HG03342 (cell line): ENCODE data around the gene RAB30.

Experiments used
- ATAC-seq: cut with Tn5 transposase; IDR thresholded peaks from one replicate; pipeline ENCODE4 v1.9.1; 2021; ENCODE audit warnings: mild to moderate bottlenecking, moderate library complexity; ENCODE audit not compliant: unreplicated experiment

The RAB30 gene

DNA sequence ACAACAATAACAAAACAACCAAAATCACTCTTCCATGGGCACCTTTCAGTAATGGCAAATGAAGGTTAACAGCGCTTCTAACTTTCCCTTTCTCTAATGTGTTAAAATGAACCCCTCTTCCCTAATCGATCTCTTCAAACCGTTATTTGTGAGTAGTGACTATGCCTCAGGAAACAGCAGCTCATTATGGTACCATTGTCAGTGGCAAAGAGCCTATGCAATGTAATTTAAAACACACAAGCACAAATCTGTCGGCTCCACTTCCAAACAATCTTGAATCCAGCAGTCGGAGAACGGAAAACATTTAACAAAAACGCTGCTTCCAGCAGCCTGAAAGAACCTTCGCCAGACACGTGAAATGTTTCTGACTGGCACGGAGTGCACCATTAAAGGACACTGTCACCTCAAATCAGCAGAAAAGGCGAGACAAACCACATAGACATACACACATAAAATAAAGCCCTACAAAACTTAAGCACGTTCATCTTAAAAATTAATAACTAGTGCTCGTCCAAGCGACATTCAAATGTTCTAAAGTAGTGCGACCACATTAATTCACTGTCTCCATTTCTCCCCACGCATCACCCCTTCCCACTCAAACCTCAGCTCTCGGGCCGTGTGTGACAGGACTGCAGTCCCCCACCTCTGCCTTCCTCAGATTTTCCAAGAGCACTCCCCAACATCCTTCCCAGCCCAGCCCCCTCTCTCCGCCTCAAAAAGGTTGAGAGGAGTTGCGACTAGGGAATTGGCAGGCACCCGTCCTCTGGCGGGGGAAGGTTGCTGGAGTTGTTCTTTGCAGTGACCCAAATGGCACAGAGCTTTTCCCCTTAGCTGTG is 748 bp downstream of the RAB30 start:
- ATAC-seq = no peak

- ATAC-seq = no peak
These were observed 1.5 kb downstream of the RAB30 start for GRCh38 chr11:83070044-83070701.

- no peak for ATAC-seq
These were observed 2.2 kb downstream of the RAB30 start for GRCh38 chr11:83069441-83070043.

GRCh38 chr11:83068568-83068967 is 3.1 kb downstream of the RAB30 start:
- ATAC-seq = no peak

- ATAC-seq = no peak
These were observed 7.7 kb downstream of the RAB30 start for GRCh38 chr11:83064011-83064410.

DNA sequence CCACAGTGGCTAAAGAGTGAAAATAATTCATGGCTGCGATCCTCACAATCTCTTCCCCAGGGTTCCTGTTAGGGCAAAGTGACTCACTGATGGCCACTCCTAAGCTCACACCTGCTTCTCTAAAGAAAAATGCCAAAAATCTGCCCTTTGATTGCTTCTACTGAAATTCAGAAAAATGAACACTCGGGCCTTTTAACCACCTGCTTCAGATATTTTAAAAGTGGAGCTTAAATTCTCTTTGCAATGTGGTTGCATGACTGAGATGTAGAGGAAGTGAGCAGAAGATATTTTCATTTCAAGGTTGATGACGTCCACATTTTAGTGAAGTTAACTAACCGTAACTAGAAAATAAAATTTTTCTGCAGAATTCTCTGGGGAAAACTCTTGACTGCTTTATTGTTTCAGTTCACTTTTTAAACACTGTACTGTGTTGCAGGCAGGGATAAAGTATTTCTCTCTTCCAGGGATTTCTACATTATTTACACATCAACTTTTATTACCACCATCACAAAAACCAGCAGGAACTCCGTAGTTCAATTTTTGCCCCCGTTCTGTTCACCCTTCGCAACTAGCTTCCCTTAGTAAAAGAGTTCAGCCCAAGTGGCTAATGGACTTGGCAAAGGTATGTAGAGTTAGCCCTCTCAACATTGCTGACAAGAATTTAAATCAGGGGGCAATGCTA is 8.5 kb downstream of the RAB30 start:
- peak; percentile 70 for ATAC-seq

- peak; percentile 84 for ATAC-seq
These were observed 9.8 kb downstream of the RAB30 start for GRCh38 chr11:83061883-83062282.

- ATAC-seq = no peak
These were observed 10.7 kb downstream of the RAB30 start for GRCh38 chr11:83060965-83061364.

DNA sequence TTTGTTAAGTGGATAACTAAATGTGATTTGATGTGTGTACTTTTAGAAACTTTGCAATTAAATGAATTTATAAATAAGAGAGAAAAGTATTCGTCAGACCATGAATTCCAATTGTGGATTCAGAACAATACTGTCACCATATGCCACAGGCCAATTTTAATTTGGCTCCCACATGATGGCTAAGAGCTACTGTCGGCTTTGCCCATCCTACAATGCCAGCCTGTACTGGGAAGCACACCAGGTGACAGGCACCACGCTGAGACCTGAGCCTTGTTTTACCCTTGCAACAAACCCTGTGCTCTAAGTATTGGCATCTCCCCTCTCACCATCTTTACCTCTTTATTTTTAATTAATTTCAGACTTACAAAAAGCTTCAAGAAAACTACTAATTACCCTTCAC is 14.0 kb downstream of the RAB30 start:
- ATAC-seq = no peak

- ATAC-seq = no peak
These were observed 15.1 kb downstream of the RAB30 start for GRCh38 chr11:83056611-83057010.

GRCh38 chr11:83056204-83056603 is 15.5 kb downstream of the RAB30 start:
- ATAC-seq = no peak

DNA sequence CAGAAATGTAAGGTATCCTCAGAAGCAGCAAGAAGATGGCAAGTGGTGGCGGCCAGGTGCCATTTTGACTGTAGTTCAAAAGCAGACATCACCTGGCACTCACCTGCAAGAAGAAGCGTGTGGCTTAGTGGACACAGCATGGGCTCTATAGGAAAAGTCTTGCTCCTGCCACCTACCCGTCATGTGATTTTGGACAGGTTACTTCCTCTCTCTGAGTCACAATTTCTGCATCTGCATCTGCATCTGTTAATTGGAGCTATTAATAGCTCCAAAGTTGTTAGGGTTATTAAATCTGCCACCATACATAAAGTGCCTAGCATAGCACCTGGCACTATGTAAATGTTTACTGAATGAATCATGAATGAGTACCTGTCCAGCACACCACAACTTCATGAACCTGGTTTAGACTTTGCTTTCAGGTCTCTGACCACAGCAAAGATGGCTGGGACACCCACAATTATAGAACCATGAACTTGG is 16.8 kb downstream of the RAB30 start:
- peak; percentile 51 for ATAC-seq

- peak; percentile 87 for ATAC-seq
These were observed 17.7 kb downstream of the RAB30 start for GRCh38 chr11:83054001-83054400.

GRCh38 chr11:83051760-83052671 is 19.7 kb downstream of the RAB30 start:
- no peak for ATAC-seq

DNA sequence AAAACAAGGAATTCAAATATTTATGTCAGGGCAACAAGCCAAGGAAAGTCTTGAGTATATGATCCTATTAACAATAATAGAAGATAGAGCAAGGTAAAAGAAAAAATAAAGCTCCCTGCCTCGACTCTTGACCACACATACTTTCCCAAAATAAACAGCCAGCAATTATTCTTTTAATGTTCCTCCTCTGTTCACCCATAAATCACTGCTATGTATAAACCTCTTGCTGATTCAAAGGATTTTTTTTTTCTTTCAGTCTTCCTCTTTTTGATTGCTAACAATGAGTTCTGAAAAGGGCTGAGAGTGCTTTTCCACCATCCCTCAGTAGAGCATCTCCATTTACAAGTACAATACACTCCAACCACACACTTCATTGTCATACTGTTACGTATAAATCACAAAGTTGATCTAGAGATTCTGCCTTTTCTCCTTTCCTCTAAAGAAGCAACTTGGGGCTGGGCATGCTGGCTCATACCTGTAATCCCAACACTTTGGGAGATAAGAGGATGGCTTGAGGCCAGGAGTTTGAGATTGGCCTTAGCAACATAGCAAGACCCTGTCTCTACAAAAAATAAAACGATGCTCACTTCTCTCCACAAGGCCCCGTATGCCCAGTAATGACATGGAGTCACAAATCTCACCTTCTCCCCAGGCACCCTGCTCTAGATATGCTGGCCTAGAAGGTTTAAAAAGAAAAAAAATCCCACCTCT is 24.0 kb downstream of the RAB30 start:
- ATAC-seq = no peak

GRCh38 chr11:83046621-83047172 is 25.0 kb downstream of the RAB30 start:
- no peak for ATAC-seq

DNA sequence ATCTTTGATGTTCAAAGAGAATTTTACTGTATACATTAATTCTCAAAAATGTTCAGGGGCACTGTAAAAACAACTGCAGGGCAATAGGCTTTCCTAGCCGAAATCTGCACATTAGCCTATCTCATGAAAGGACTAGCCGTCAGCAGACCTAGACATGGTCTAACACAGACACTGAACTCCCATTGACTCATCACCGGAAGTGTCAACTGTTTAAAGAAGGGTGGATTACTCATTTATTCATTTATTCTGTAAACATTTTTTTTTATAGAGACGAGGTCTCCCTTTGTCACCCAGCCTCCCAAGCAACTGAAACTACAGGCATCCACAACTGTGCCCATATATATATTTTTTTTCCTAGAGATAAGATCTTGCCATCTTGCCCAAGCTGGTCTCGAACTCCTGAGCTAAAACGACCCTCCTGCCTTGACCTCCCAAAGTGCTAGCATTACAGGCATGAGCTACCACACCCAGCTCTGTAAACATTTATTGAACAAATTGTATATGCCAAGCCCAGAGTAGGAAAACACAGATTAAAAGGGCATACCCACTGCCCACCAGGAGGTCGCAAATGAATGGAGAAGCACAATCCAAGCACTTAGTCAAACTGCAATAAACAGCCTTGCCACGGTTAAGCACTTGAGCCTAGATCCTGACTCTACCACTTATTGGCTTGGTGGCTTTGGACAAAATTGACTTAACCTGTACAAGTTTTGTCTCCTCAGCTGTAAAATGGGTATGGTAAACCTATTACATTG is 26.6 kb downstream of the RAB30 start:
- ATAC-seq = peak; percentile 88

- no peak for ATAC-seq
These were observed 28.6 kb downstream of the RAB30 start for GRCh38 chr11:83042964-83043711.
